ENCODE measurements around the gene ACACB.

- no peak for TF ChIP-seq CREB1 (CRISPR knock-in tag; IDR thresholded peaks at IDR 0.05)
- no peak for TF ChIP-seq ZNF138 (CRISPR knock-in tag; conservative IDR thresholded peaks at IDR 0.05)
- TF ChIP-seq AR (CRISPR knock-in tag; IDR thresholded peaks at IDR 0.05) = no peak
- no peak for TF ChIP-seq CTCF (IDR thresholded peaks at IDR 0.05)
- TF ChIP-seq ATF3 (CRISPR knock-in tag; conservative IDR thresholded peaks at IDR 0.05) = no peak
- no peak for TF ChIP-seq HMGXB4 (CRISPR knock-in tag; IDR thresholded peaks at IDR 0.05)
- TF ChIP-seq ZBTB43 (CRISPR knock-in tag; IDR thresholded peaks at IDR 0.05) = no peak
- TF ChIP-seq SP1 (CRISPR knock-in tag; conservative IDR thresholded peaks at IDR 0.05) = no peak
- TF ChIP-seq ELF4 (CRISPR knock-in tag; IDR thresholded peaks at IDR 0.05; ENCODE audit: low read depth) = no peak
- no peak for TF ChIP-seq USF2 (CRISPR knock-in tag; IDR thresholded peaks at IDR 0.05)
- no peak for TF ChIP-seq ESRRA (CRISPR knock-in tag; IDR thresholded peaks at IDR 0.05; ENCODE audit: borderline replicate concordance)
- no peak for TF ChIP-seq ZNF317 (CRISPR knock-in tag; IDR thresholded peaks at IDR 0.05; ENCODE audit: borderline replicate concordance, low read depth)
These were observed 16.9 kb upstream of the ACACB start for GRCh38 chr12:109099431-109100020.
